DND-41 (cell line): ENCODE data around the gene C1orf210.

ENCODE experiments used
- ATAC-seq: fragments of 200-7000 bp; cut with Tn5 transposase; 3 replicates; pipeline ENCODE4 v1.9.1; 2021; ENCODE audit warnings: low read depth; ENCODE audit not compliant: insufficient read depth
- DNase-seq: peaks from one replicate; pipeline ENCODE4 v3.0.0-alpha.2; 2020
- H2AFZ ChIP-seq: 2 replicates; pipeline ENCODE4 v1.6.0; 2012; ENCODE audit warnings: low read depth, low read length
- H3K27ac ChIP-seq: 2 replicates; pipeline ENCODE4 v1.5.1; 2012; ENCODE audit warnings: low read length, inconsistent platforms
- H3K27me3 ChIP-seq: fragments of 200-600 bp; sonication (generic); 2 replicates; pipeline ENCODE4 v1.6.0; 2012; ENCODE audit warnings: low read length, mild to moderate bottlenecking, inconsistent platforms; ENCODE audit not compliant: insufficient read depth, poor library complexity
- H3K36me3 ChIP-seq: 2 replicates; pipeline ENCODE4 v1.5.1; 2012; ENCODE audit warnings: low read length, inconsistent platforms; ENCODE audit not compliant: insufficient read depth
- H3K4me1 ChIP-seq: 2 replicates; pipeline ENCODE4 v1.5.1; 2012; ENCODE audit warnings: mild to moderate bottlenecking, low read length; ENCODE audit not compliant: insufficient read depth
- H3K4me2 ChIP-seq: 2 replicates; pipeline ENCODE4 v1.6.0; 2012; ENCODE audit warnings: mild to moderate bottlenecking, moderate library complexity, low read length, inconsistent platforms; ENCODE audit not compliant: insufficient read depth
- H3K4me3 ChIP-seq, 2 experiments: fragments of 200-600 bp in 1 of 2; shearing (Covaris generic) in 1 of 2; 2 replicates each; pipeline ENCODE4 v1.5.1; 2012 to 2016; ENCODE audit warnings: inconsistent platforms in 2 of 2, low read length in 2 of 2, mild to moderate bottlenecking in 2 of 2, low read depth in 1 of 2, moderate library complexity in 1 of 2
- H3K79me2 ChIP-seq: 2 replicates; pipeline ENCODE4 v1.6.0; 2012; ENCODE audit warnings: low read length, inconsistent platforms; ENCODE audit not compliant: insufficient read depth
- H3K9ac ChIP-seq: 2 replicates; pipeline ENCODE4 v1.6.0; 2012; ENCODE audit warnings: low read depth, mild to moderate bottlenecking, inconsistent platforms, low read length, moderate library complexity
- H3K9me3 ChIP-seq: 2 replicates; pipeline ENCODE4 v1.5.1; 2012; ENCODE audit warnings: low read length, moderate library complexity, mild to moderate bottlenecking, inconsistent platforms; ENCODE audit not compliant: insufficient read depth, severe bottlenecking
- H4K20me1 ChIP-seq: 2 replicates; pipeline ENCODE4 v1.6.0; 2012; ENCODE audit warnings: low read length; ENCODE audit not compliant: insufficient read depth
- CTCF ChIP-seq: IDR thresholded peaks from 2 replicates; pipeline ENCODE4 v1.5.1; 2012; ENCODE audit warnings: borderline replicate concordance, low read length, moderate library complexity, mild to moderate bottlenecking; ENCODE audit not compliant: poor library complexity, severe bottlenecking; ENCODE audit errors: extremely low read depth
- EZH2 ChIP-seq: IDR thresholded peaks from 3 replicates; pipeline ENCODE4 v1.6.1; 2012; ENCODE audit warnings: borderline replicate concordance, low read depth, mild to moderate bottlenecking, moderate library complexity, low read length, inconsistent platforms; ENCODE audit not compliant: severe bottlenecking

The C1orf210 gene

DNA sequence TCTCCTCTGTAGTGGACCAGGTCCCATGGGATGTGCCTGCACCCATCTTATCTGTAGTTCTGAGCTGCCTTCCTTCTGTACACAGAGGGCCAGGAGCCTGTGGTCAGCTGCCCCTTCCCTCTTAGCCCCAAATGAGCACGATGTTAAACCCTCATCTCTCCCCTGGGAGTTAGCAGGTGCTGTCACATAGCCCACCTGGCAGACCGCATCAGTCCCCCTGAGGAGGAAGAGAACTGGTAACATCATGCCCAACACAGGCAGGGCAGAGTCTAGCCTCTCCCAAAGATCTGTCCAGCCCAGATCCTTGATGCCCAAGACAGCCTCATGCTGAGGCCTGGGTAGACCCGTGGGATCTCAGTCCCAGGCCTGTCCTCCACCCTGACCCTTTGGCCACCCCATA lies 20.1 kb upstream of the C1orf210 start:
- H3K4me3 ChIP-seq, result no peak overlapping the region
- no peaks in the 10 kb centered on the region for H3K9me3 ChIP-seq
- no peaks in the 10 kb centered on the region for H3K79me2 ChIP-seq
- no peaks in the 10 kb centered on the region for H3K36me3 ChIP-seq
- TF ChIP-seq CTCF, result no peak
- no peak for TF ChIP-seq EZH2
- no peaks in the 10 kb centered on the region for H3K4me1 ChIP-seq
- no peak for ATAC-seq
- H3K9ac ChIP-seq, result no peak overlapping the region
- H3K4me2 ChIP-seq, result no peak overlapping the region
- no peak for DNase-seq
- no peaks in the 10 kb centered on the region for H4K20me1 ChIP-seq
- no peak overlapping the region for H3K27ac ChIP-seq
- H3K27me3 ChIP-seq, result peaks cover 7% of the 10 kb centered on the region
- no peak overlapping the region for H2AFZ ChIP-seq

DNA sequence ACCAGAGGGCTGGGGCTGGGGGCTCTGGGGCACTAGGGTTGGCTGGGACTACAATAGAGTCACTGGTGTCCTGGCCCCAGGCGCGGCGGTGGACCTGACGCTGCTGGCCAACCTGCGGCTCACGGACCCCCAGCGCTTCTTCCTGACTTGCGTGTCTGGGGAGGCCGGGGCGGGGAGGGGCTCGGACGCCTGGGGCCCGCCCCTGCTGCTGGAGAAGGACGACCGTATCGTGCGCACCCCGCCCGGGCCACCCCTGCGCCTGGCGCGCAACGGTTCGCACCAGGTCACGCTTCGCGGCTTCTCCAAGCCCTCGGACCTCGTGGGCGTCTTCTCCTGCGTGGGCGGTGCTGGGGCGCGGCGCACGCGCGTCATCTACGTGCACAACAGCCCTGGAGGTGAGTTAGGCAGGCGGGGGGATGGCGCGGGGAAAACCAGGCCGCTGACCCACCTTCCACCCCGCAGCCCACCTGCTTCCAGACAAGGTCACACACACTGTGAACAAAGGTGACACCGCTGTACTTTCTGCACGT lies 19.5 kb upstream of the C1orf210 start:
- no peak overlapping the region for H3K9ac ChIP-seq
- H3K79me2 ChIP-seq, result no peaks in the 10 kb centered on the region
- no peak overlapping the region for H3K4me3 ChIP-seq
- no peak overlapping the region for H2AFZ ChIP-seq
- DNase-seq, result no peak
- H4K20me1 ChIP-seq, result no peaks in the 10 kb centered on the region
- peaks cover 7% of the 10 kb centered on the region for H3K27me3 ChIP-seq
- H3K9me3 ChIP-seq, result no peaks in the 10 kb centered on the region
- H3K4me2 ChIP-seq, result no peak overlapping the region
- TF ChIP-seq CTCF, result no peak
- no peak for TF ChIP-seq EZH2
- no peaks in the 10 kb centered on the region for H3K36me3 ChIP-seq
- no peak overlapping the region for H3K27ac ChIP-seq
- no peak for ATAC-seq
- no peaks in the 10 kb centered on the region for H3K4me1 ChIP-seq

GRCh38 chr1:43304314-43304681 lies 18.9 kb upstream of the C1orf210 start:
- H2AFZ ChIP-seq, result no peak overlapping the region
- no peaks in the 10 kb centered on the region for H3K4me1 ChIP-seq
- no peaks in the 10 kb centered on the region for H3K79me2 ChIP-seq
- H3K27ac ChIP-seq, result no peak overlapping the region
- no peak overlapping the region for H3K4me3 ChIP-seq
- no peaks in the 10 kb centered on the region for H3K9me3 ChIP-seq
- H4K20me1 ChIP-seq, result no peaks in the 10 kb centered on the region
- no peaks in the 10 kb centered on the region for H3K36me3 ChIP-seq
- H3K4me2 ChIP-seq, result no peak overlapping the region
- ATAC-seq, result no peak
- H3K27me3 ChIP-seq, result peaks cover 10% of the 10 kb centered on the region
- no peak overlapping the region for H3K9ac ChIP-seq
- no peak for TF ChIP-seq EZH2
- no peak for DNase-seq

GRCh38 chr1:43303471-43304313 lies 18.3 kb upstream of the C1orf210 start:
- no peaks in the 10 kb centered on the region for H4K20me1 ChIP-seq
- no peak overlapping the region for H3K4me3 ChIP-seq
- H3K27ac ChIP-seq, result no peak overlapping the region
- TF ChIP-seq CTCF, result no peak
- TF ChIP-seq EZH2, result no peak
- H3K4me1 ChIP-seq, result no peaks in the 10 kb centered on the region
- no peaks in the 10 kb centered on the region for H3K79me2 ChIP-seq
- no peak for DNase-seq
- H3K27me3 ChIP-seq, result peaks cover 10% of the 10 kb centered on the region
- no peak overlapping the region for H3K4me2 ChIP-seq
- H2AFZ ChIP-seq, result no peak overlapping the region
- H3K36me3 ChIP-seq, result no peaks in the 10 kb centered on the region
- no peak overlapping the region for H3K9ac ChIP-seq
- H3K9me3 ChIP-seq, result no peaks in the 10 kb centered on the region
- ATAC-seq, result no peak
